NCI-H774 (cell line): Measurements from ENCODE around the gene HCFC1.

Experiments used
- DNase-seq: peaks from one replicate; lab custom pipeline; 2025; lab: John Stamatoyannopoulos, UW

Gene HCFC1

GRCh38 chrX:153939573-153939972 lies 32.0 kb downstream of the HCFC1 start:
- no peak for DNase-seq

- DNase-seq: no peak
Measured at GRCh38 chrX:153938226-153938786, 33.3 kb downstream of the HCFC1 start.

GRCh38 chrX:153937056-153937455 lies 34.6 kb downstream of the HCFC1 start:
- DNase-seq: no peak

GRCh38 chrX:153935326-153935851 lies 36.2 kb downstream of the HCFC1 start:
- DNase-seq: no peak

GRCh38 chrX:153934762-153935325 lies 36.8 kb downstream of the HCFC1 start, which contains the start of gene NAA10:
Gene NAA10 (minus strand): TSS chrX:153935037. CDS start chrX:153934904, 133 bp downstream.
- DNase-seq: peak; percentile 83

GRCh38 chrX:153934148-153934761 lies 37.4 kb downstream of the HCFC1 start:
- DNase-seq: no peak

GRCh38 chrX:153933748-153934147 lies 37.9 kb downstream of the HCFC1 start:
- DNase-seq: no peak

GRCh38 chrX:153932220-153932915 lies 39.2 kb downstream of the HCFC1 start:
- no peak for DNase-seq

GRCh38 chrX:153931748-153932147 lies 39.9 kb downstream of the HCFC1 start:
- no peak for DNase-seq

GRCh38 chrX:153931151-153931550 lies 40.5 kb downstream of the HCFC1 start:
- DNase-seq: no peak

GRCh38 chrX:153930011-153930910 lies 41.4 kb downstream of the HCFC1 start:
- no peak for DNase-seq

- DNase-seq: no peak
Measured at GRCh38 chrX:153929576-153929975, 42.0 kb downstream of the HCFC1 start.

GRCh38 chrX:153928846-153929245 lies 42.8 kb downstream of the HCFC1 start:
- DNase-seq: no peak

- peak; percentile 98 for DNase-seq
Measured at GRCh38 chrX:153927922-153928760, 43.5 kb downstream of the HCFC1 start.

GRCh38 chrX:153927672-153927921 lies 44.0 kb downstream of the HCFC1 start:
- DNase-seq: no peak

- DNase-seq: peak; percentile 23
Measured at GRCh38 chrX:153926858-153927671, 44.6 kb downstream of the HCFC1 start.

- no peak for DNase-seq
Measured at GRCh38 chrX:153926552-153926857, 45.1 kb downstream of the HCFC1 start.

- peak; percentile 32 for DNase-seq
Measured at GRCh38 chrX:153925739-153926551, 45.7 kb downstream of the HCFC1 start, which contains the start of gene ARHGAP4. Gene ARHGAP4 (minus strand): TSS chrX:153926264. CDS start chrX:153926202, 62 bp downstream.

- DNase-seq: no peak
Measured at GRCh38 chrX:153925387-153925738, 46.3 kb downstream of the HCFC1 start.
